ENCODE results near the gene PRSS57.

GRCh38 chr19:704447-704741 lies 9.1 kb upstream of the PRSS57 start:
- TF ChIP-seq, protein P1, sequence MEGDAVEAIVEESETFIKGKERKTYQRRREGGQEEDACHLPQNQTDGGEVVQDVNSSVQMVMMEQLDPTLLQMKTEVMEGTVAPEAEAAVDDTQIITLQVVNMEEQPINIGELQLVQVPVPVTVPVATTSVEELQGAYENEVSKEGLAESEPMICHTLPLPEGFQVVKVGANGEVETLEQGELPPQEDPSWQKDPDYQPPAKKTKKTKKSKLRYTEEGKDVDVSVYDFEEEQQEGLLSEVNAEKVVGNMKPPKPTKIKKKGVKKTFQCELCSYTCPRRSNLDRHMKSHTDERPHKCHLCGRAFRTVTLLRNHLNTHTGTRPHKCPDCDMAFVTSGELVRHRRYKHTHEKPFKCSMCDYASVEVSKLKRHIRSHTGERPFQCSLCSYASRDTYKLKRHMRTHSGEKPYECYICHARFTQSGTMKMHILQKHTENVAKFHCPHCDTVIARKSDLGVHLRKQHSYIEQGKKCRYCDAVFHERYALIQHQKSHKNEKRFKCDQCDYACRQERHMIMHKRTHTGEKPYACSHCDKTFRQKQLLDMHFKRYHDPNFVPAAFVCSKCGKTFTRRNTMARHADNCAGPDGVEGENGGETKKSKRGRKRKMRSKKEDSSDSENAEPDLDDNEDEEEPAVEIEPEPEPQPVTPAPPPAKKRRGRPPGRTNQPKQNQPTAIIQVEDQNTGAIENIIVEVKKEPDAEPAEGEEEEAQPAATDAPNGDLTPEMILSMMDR (IDR thresholded peaks at IDR 0.05), result no peak
- TF ChIP-seq POLR2A (IDR thresholded peaks at IDR 0.05), result no peak
- no peak for TF ChIP-seq POLR2AphosphoS5 (IDR thresholded peaks at IDR 0.05)
